ENCODE measurements around the gene TEX2.

Gene TEX2

DNA sequence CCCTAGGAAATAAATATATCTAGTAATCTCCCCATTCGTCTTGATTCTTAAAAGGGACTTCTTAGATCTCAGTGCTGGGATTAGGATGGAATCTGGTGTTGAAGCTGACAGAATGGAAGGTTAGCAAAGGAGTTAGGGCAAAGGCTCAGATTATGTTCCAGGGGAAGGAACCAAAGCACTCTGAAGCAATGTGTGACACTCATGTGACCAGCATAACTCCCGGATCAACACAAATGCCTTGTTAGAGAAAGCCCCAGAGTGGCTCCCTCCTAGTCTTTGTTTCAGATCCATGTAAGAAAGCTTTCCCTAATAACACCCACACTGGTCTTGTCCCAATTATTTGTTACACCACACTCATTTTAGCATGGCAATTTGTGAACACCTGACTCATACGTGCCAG lies 70.5 kb downstream of the TEX2 start:
- no peaks in the 10 kb centered on the region for H3K4me1 ChIP-seq (ENCODE audit: insufficient read depth, low read length, severe bottlenecking)
- peaks cover 4% of the 10 kb centered on the region; the same call in 1 of the 2 replicates for H3K36me3 ChIP-seq (ENCODE audit: insufficient read depth, low read length)
- H3K27me3 ChIP-seq (ENCODE audit: insufficient read depth, low read length), result no peaks in the 10 kb centered on the region
- no peaks in the 10 kb centered on the region for H3K9me3 ChIP-seq (ENCODE audit: low read length)
- no peak overlapping the region for H3K4me3 ChIP-seq (ENCODE audit: low read depth, low read length, poor library complexity, severe bottlenecking)
- H3K9me2 ChIP-seq (ENCODE audit: low read depth, low read length), result no peaks in the 10 kb centered on the region
- no peak overlapping the region for H3K9ac ChIP-seq (ENCODE audit: low read length)
- TF ChIP-seq CTCF (IDR thresholded peaks at IDR 0.05; ENCODE audit: low read length) (no peak), EZH2 (IDR thresholded peaks at IDR 0.05; ENCODE audit: borderline replicate concordance, low read length) (no peak)
- no peaks in the 10 kb centered on the region for H4K20me1 ChIP-seq (ENCODE audit: insufficient read depth, low read length)
- H3K79me2 ChIP-seq (ENCODE audit: insufficient read depth, low read length), result no peaks in the 10 kb centered on the region
- no peaks in the 10 kb centered on the region for H3F3A ChIP-seq (ENCODE audit: insufficient read depth, low read length)
- H3K27ac ChIP-seq (ENCODE audit: low read depth, low read length, poor library complexity, severe bottlenecking), result no peak overlapping the region
- no peak overlapping the region for H2AFZ ChIP-seq (ENCODE audit: low read length)
- H3K4me2 ChIP-seq (ENCODE audit: low read length), result no peak overlapping the region

- no peaks in the 10 kb centered on the region for H3K9me3 ChIP-seq (ENCODE audit: low read length)
- no peak overlapping the region for H2AFZ ChIP-seq (ENCODE audit: low read length)
- H3K4me1 ChIP-seq (ENCODE audit: insufficient read depth, low read length, severe bottlenecking), result no peaks in the 10 kb centered on the region
- no peaks in the 10 kb centered on the region for H3K9me2 ChIP-seq (ENCODE audit: low read depth, low read length)
- H3K36me3 ChIP-seq (ENCODE audit: insufficient read depth, low read length), result peaks cover 4% of the 10 kb centered on the region; the same call in 1 of the 2 replicates
- H3K9ac ChIP-seq (ENCODE audit: low read length), result no peak overlapping the region
- H3K79me2 ChIP-seq (ENCODE audit: insufficient read depth, low read length), result no peaks in the 10 kb centered on the region
- H3K27me3 ChIP-seq (ENCODE audit: insufficient read depth, low read length), result no peaks in the 10 kb centered on the region
- TF ChIP-seq EZH2 (IDR thresholded peaks at IDR 0.05; ENCODE audit: borderline replicate concordance, low read length) (no peak), CTCF (IDR thresholded peaks at IDR 0.05; ENCODE audit: low read length) (no peak)
- H4K20me1 ChIP-seq (ENCODE audit: insufficient read depth, low read length), result no peaks in the 10 kb centered on the region
- no peak overlapping the region for H3K4me2 ChIP-seq (ENCODE audit: low read length)
- no peak overlapping the region for H3K4me3 ChIP-seq (ENCODE audit: low read depth, low read length, poor library complexity, severe bottlenecking)
- no peaks in the 10 kb centered on the region for H3F3A ChIP-seq (ENCODE audit: insufficient read depth, low read length)
- no peak overlapping the region for H3K27ac ChIP-seq (ENCODE audit: low read depth, low read length, poor library complexity, severe bottlenecking)
These were observed 72.6 kb downstream of the TEX2 start for GRCh38 chr17:64190472-64190871.

- Histone ChIP-seq H3K4me2 (ENCODE audit: low read length) (no peak overlapping the region), H4K20me1 (ENCODE audit: insufficient read depth, low read length) (no peaks in the 10 kb centered on the region), H3K27ac (ENCODE audit: low read depth, low read length, poor library complexity, severe bottlenecking) (no peak overlapping the region), H3K9ac (ENCODE audit: low read length) (no peak overlapping the region), H3K4me3 (ENCODE audit: low read depth, low read length, poor library complexity, severe bottlenecking) (no peak overlapping the region), H3K9me3 (ENCODE audit: low read length) (no peaks in the 10 kb centered on the region), H3K4me1 (ENCODE audit: insufficient read depth, low read length, severe bottlenecking) (no peaks in the 10 kb centered on the region), H2AFZ (ENCODE audit: low read length) (no peak overlapping the region), H3K27me3 (ENCODE audit: insufficient read depth, low read length) (no peaks in the 10 kb centered on the region), H3K9me2 (ENCODE audit: low read depth, low read length) (no peaks in the 10 kb centered on the region), H3K79me2 (ENCODE audit: insufficient read depth, low read length) (no peaks in the 10 kb centered on the region), H3K36me3 (ENCODE audit: insufficient read depth, low read length) (peaks cover 4% of the 10 kb centered on the region; the same call in 1 of the 2 replicates), H3F3A (ENCODE audit: insufficient read depth, low read length) (no peaks in the 10 kb centered on the region)
- TF ChIP-seq CTCF (IDR thresholded peaks at IDR 0.05; ENCODE audit: low read length), result no peak
- no peak for TF ChIP-seq EZH2 (IDR thresholded peaks at IDR 0.05; ENCODE audit: borderline replicate concordance, low read length)
These were observed 75.0 kb downstream of the TEX2 start for GRCh38 chr17:64188088-64188487.

Measured in OCI-LY1 (cell line).